Adrenal gland (tissue), 5 donors: ENCODE measurements around the gene PRKG1.

Experiments used
- POLR2A ChIP-seq, 2 donors: fragments of 450-650 bp; IDR thresholded peaks; one replicate each; pipeline ENCODE4 v1.6.1; 2017; ENCODE audit warnings: antibody characterized with exemption in 2 of 2, mild to moderate bottlenecking in 2 of 2, moderate library complexity in 1 of 2
- TF ChIP-seq, protein P1 (sequence below), 6 experiments: fragments of 450-650 bp in 4 of 6; fragments of 200-600 bp in 2 of 6; sonication (generic) in 1 of 6; IDR thresholded peaks; 1 replicate in 5 of 6; 2 replicates in 1 of 6; pipeline versions ENCODE4 v1.5.1 to v1.8.0; 2016 to 2021; ENCODE audit warnings: antibody characterized with exemption in 6 of 6, mild to moderate bottlenecking in 2 of 6, moderate library complexity in 1 of 6
- donor health status: DM: no; HTN: no; CAD: no.

DNA sequence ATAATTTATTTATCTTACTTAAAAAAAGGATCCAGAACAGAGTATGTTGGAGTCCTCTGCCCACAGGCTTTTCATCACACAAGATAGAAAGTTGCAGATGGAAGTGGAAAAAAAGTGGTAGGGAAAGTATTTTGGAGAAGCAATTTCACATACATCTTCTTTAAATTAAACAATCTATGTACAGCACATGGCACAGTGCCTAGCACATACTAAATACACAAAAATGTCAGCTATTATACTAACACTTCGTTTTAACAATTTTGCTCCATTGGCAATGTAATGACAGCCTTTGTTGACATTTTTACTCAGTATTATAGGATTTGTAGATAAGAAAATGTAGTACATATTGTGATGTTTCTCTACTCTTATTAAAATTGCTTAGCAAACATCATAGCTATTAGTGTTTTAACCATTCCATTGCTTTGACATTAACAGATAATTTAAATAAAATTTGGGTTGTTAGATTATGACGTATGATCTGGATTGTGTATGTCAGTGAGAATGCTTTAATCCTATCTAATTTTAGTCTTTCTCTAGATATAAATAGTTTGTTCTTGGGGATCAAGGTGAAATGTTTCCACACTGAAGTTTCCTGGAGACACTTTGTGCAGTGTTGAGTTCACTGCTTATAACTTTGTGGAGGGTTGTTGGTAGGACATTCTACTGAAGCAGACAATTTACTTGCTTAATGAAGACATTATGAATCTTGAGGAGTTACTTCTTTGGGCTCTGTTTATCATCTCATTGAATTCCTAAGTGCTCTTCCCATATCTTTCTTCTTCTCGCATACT, 1037.0 kb downstream of the PRKG1 start:
- TF ChIP-seq, protein P1, sequence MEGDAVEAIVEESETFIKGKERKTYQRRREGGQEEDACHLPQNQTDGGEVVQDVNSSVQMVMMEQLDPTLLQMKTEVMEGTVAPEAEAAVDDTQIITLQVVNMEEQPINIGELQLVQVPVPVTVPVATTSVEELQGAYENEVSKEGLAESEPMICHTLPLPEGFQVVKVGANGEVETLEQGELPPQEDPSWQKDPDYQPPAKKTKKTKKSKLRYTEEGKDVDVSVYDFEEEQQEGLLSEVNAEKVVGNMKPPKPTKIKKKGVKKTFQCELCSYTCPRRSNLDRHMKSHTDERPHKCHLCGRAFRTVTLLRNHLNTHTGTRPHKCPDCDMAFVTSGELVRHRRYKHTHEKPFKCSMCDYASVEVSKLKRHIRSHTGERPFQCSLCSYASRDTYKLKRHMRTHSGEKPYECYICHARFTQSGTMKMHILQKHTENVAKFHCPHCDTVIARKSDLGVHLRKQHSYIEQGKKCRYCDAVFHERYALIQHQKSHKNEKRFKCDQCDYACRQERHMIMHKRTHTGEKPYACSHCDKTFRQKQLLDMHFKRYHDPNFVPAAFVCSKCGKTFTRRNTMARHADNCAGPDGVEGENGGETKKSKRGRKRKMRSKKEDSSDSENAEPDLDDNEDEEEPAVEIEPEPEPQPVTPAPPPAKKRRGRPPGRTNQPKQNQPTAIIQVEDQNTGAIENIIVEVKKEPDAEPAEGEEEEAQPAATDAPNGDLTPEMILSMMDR (IDR thresholded peaks at IDR 0.05): no peak
- TF ChIP-seq POLR2A (IDR thresholded peaks at IDR 0.05): no peak
